HG02642 (cell line): ENCODE results near the gene USP54.
A peak's percentile ranks its signal among the peaks of the same experiment; 100 is the strongest.

Source experiments
- ATAC-seq: cut with Tn5 transposase; IDR thresholded peaks from one replicate; pipeline ENCODE4 v1.9.1; 2021; ENCODE audit warnings: mild to moderate bottlenecking; ENCODE audit not compliant: unreplicated experiment, poor library complexity

USP54 gene

DNA sequence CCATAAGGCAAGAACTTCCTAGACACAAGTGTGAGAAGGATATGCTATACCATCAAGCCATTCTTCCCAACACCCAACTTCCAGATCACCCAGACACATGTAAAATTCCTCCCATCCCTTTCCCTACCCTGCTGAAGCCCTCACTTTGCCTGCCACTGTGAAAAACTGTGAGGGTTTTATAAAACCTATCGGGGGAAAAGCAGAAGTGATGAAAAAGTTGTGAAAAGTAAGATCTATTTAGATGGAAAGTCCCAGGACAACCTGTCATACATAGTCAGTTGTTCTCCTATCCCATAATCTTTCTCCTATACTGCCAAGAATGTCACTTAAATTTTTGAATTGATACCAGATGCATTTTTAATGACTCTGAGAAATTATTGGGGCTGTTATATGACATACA is 56.3 kb downstream of the USP54 start:
- ATAC-seq, result no peak

DNA sequence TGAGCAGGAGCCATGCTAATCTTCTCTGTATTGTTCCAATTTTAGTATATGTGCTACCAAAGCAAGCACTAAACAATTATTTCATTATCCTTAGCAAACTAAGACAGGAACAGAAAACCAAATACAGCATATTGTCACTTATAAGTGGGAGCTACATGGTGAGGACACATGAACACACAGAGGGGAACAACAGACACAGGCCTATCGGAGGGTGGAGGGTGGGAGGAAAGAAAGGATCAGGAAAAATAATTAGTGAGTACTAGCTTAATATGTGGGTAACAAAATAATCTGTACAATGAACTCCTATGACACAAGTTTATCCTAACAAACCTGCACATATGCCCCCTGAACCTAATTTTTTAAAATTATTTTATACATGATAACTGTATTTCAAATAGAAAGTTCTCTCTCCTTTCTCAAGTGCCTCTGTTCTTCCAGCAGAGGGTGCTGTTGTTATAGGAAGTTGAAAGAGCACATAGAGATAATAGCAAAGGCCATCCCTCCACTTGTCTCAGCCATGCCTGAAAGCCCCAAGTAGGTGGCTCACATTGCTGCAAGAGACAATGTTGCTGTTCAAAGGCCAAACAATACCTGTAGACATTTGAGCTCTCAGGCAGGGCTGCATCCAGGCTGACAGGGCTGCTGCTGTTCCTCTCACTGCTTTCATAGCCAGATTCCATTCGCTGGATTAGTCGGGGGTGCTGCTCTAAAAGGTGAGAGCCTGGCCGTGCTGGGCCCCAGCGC is 61.9 kb downstream of the USP54 start:
- ATAC-seq, result no peak

- no peak for ATAC-seq
Measured at GRCh38 chr10:73522263-73522662, 68.9 kb downstream of the USP54 start.

DNA sequence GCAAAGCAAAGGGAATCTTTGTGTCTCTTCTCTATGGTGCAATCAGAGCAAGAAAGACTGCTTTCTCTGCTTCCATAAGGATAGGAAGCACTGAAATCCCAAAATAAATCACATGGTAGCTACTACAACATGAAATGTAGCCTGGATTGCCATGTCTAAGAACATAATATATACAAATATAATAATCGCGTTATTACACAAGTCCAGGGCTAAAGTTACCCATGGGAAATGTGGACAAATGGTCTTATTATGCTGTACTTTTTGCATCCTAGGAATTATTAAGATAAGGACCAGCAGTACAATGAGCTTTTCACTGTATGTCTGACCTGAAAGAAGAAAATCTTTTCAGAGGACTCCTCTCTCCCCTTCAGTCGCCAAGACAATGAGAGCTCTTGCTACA is 71.8 kb downstream of the USP54 start:
- ATAC-seq, result no peak

GRCh38 chr10:73517166-73517888 is 73.8 kb downstream of the USP54 start:
- ATAC-seq, result no peak

- ATAC-seq, result no peak
Measured at GRCh38 chr10:73512207-73512743, 78.9 kb downstream of the USP54 start.

GRCh38 chr10:73509695-73510094 is 81.4 kb downstream of the USP54 start:
- ATAC-seq, result no peak

DNA sequence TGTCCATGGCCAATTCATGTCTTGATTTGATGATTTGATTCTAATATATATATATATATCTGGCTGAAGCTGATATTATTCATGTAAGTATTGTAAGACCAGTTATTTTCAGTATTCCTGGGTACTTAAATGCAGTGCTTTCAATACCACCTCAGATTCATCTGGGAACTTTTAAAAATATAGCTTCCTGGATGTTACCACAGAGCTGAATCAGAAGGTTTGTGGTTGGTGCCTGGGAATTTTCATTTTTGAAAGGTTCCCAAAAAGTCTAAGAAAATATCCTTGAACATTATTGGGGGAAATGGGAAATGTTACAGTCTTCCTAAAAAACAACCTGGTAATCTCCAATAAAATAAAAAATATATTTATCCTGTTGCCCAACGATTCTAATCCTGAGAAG is 84.7 kb downstream of the USP54 start:
- no peak for ATAC-seq

GRCh38 chr10:73506074-73506473 is 85.1 kb downstream of the USP54 start:
- no peak for ATAC-seq

- no peak for ATAC-seq
Measured at GRCh38 chr10:73503037-73503436, 88.1 kb downstream of the USP54 start.

DNA sequence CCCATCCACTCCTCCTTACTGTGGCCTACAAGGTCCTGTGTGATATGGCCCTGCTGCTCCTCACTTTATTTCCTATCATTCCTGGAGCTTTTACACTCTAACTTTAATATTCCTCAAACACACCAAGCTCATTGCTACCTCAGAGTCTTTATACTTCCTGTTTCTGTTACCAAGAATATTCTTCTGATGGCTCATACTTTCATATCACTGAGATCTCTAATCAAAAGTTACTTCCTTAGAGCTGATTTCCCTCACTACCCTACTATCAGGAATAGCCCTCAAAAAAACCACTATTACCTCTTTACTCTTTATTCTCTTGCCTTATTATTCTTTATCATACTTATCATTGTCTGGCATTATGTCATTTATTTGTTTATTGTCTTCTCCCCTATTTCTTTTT is 89.5 kb downstream of the USP54 start:
- no peak for ATAC-seq

- no peak for ATAC-seq
Measured at GRCh38 chr10:73497623-73498022, 93.5 kb downstream of the USP54 start.

- ATAC-seq, result peak; percentile 71
Measured at GRCh38 chr10:73495884-73496674, 95.1 kb downstream of the USP54 start, which contains the start of gene PPP3CB. Gene PPP3CB (minus strand): TSS chr10:73496024. CDS start chr10:73495889, 135 bp downstream.

GRCh38 chr10:73495226-73495883 is 95.8 kb downstream of the USP54 start:
- peak; percentile 95 for ATAC-seq

DNA sequence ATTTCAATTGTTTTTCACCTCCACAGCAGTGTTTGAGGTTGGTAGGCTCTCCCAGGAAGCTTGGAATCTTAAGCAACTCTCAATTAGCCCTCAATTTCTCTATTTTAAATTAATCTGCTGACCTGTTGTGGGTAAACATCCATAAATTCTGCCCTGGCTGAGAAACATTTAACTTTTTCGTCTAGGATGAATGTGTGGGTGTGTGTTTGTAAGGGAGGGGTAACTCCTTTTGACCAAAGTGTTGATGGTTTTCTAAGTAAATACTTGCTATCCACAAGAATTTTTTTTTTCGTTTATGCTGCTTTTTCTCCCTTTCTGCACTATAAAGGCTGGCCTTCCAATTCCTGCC is 96.3 kb downstream of the USP54 start:
- no peak for ATAC-seq

DNA sequence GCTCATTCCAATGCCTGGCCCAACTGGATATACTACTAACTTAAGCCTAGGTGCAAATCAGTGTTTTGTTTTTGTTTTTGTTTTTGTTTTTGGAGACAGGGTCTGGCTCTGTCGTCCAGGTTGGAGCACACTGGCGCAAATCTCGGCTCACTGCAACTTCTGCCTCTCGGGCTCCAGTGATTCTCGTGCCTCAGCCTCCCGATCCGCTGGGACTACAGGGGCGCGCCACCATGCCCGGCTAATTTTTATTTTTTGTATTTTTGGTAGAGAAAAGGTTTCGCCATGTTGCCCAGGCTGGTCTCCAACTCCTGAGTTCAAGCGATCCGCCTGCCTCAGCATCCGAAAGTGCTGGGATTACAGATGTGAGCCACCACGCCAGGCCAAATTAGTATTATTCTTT is 96.9 kb downstream of the USP54 start:
- ATAC-seq, result no peak

- no peak for ATAC-seq
Measured at GRCh38 chr10:73493781-73494180, 97.4 kb downstream of the USP54 start.

DNA sequence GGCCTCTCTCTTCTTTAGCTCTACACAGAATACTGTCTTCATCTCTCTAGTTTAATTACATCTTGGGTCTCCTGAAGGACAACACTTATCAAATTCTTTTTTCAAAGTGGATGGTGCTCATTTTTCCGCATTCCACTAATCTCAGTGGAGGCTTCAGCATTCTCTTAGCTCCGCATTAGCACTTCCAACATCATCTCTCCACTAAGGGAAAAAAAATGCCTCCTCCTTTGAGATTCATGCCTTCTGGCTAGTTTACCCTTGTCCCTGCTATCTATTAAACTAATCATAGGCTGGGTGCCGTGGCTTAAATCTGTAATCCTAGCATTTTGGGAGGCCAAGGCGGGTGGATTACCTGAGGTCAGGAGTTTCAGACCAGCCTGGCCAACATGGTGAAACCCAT is 104.5 kb downstream of the USP54 start:
- ATAC-seq, result no peak

- no peak for ATAC-seq
Measured at GRCh38 chr10:73485320-73485719, 105.8 kb downstream of the USP54 start.

DNA sequence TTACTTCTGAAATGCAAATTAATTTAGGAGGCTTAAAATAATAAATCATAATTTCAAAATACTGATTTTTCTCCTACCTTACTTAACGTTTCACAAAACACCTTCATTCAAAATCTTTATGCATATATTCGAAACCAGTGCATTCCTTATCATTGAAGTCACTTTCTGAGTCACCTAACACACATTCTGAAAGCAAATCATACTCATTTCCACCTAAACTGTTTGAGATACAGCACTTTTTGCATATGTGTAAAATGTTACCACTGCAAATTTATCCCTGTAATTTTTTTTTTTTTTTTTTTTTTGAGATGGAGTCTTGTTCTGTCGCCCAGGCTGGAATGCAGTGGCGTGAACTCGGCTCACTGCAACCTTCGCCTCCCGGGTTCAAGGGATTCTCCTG is 111.0 kb downstream of the USP54 start:
- ATAC-seq, result no peak
